Hematopoietic multipotent progenitor cell treated with erythropoietin and hydrocortisone succinate and interleukin-3 and kit ligand, for 17 days (in vitro differentiated cells): ENCODE results near the gene CCL27.

ENCODE experiments used
- DNase-seq: peaks from one replicate; pipeline ENCODE4 v3.0.0-alpha.2; 2015; ENCODE audit warnings: low spot score

Gene CCL27

GRCh38 chr9:34625186-34625486 is 37.3 kb downstream of the CCL27 start:
- no peak for DNase-seq

GRCh38 chr9:34624475-34625185 is 37.8 kb downstream of the CCL27 start:
- DNase-seq = no peak

GRCh38 chr9:34623374-34624235 is 38.9 kb downstream of the CCL27 start:
- no peak for DNase-seq

DNA sequence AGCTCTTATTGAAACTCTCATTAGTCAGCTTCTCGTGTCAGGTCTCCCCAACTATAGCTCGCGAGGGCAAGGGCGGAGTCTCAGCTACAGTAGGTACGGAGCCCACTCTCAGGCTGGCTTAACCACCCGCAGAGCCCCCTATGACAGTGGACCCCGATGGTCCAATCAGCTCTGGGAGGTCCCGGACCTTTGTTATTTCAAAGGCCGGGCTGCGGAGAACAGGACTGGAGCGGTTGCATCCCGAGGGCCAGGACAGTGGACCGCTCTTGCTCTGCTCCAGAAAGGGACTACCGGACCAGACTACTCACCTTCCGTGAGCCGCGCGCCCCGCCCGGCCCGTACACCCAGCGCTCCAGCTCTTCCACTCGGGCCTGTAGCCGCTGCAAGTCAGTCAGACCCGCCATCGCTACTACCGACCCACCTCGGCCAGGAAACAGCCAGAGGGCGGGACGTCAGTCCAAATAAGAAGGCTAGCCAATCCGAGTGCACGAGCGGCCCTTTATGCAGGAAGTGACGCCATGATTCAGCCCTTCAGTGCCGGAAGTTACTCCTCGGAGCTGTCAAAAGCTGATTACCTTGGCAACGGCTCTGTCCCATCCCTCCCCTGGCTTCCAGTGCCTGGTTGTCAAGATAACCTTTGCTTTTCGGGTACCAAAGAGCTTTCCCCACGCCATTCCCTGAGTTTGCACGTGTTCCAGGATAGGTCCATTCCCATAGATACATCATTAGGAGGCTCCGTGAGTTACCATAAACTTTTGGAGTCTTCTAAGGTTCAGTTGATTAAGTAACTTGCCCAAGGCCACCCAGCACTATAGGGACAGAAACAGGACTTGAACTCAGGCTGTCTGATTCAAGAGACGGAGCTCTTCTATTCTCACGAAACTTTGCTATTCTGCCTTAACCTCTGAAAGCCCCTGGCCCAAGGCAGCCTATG is 42.1 kb downstream of the CCL27 start, which contains the start of gene DCTN3:
DCTN3 (minus strand) TSS at position 435 of the 934 bp plus-strand sequence; CDS start at position 404, 31 bp downstream.
- DNase-seq = peak; percentile 95

- DNase-seq = no peak
Observed at GRCh38 chr9:34615132-34615531, 47.3 kb downstream of the CCL27 start.

GRCh38 chr9:34612788-34613390 is 49.6 kb downstream of the CCL27 start:
- DNase-seq = peak; percentile 91
